Keratinocyte (primary cell): Measurements from ENCODE around the gene KCTD21. TPM values are rescaled to one million over a fixed set of nuclear protein-coding genes. Genes with fewer than 3 reads are reported as not detected.

Experiments used
- DNase-seq: peaks from one replicate; pipeline ENCODE4 v3.0.0-alpha.2; 2011; ENCODE audit warnings: low read depth, missing footprints, low spot score
- FAIRE-seq: peaks from 2 replicates; lab custom pipeline; 2011; peaks lifted over from hg19 to GRCh38; lab: Jason Lieb, UNC
- H2AFZ ChIP-seq: 2 replicates; pipeline ENCODE4 v1.6.0; 2012; ENCODE audit warnings: low read length, control low read depth, inconsistent platforms; ENCODE audit not compliant: control insufficient read depth
- H3K27ac ChIP-seq: 2 replicates; pipeline ENCODE4 v1.5.1; 2011; ENCODE audit warnings: low read length; ENCODE audit not compliant: control insufficient read depth, insufficient read depth
- H3K27me3 ChIP-seq: 3 replicates; pipeline ENCODE4 v1.6.0; 2011; ENCODE audit warnings: low read length; ENCODE audit not compliant: control insufficient read depth, insufficient read depth; ENCODE audit errors: extremely low read depth
- H3K36me3 ChIP-seq, 2 experiments: 2 replicates in 1 of 2; 3 replicates in 1 of 2; pipeline ENCODE4 v1.5.1; 2011; ENCODE audit warnings: low read length in 2 of 2, mild to moderate bottlenecking in 1 of 2; ENCODE audit not compliant: control insufficient read depth in 2 of 2, insufficient read depth in 2 of 2; ENCODE audit errors: extremely low read depth in 1 of 2
- H3K4me1 ChIP-seq: 3 replicates; pipeline ENCODE4 v1.5.1; 2011; ENCODE audit warnings: low read length; ENCODE audit not compliant: control insufficient read depth, insufficient read depth; ENCODE audit errors: extremely low read depth
- H3K4me2 ChIP-seq: 3 replicates; pipeline ENCODE4 v1.6.0; 2011; ENCODE audit warnings: low read depth, low read length; ENCODE audit not compliant: control insufficient read depth, insufficient read depth; ENCODE audit errors: extremely low read depth
- H3K4me3 ChIP-seq, 3 experiments: fragments of 200-600 bp in 1 of 3; sonication (generic) in 1 of 3; 2 replicates in 2 of 3; 3 replicates in 1 of 3; pipeline ENCODE4 v1.5.1; 2011 to 2016; ENCODE audit warnings: low read length in 3 of 3, mild to moderate bottlenecking in 3 of 3, control low read depth in 2 of 3, inconsistent platforms in 1 of 3, low read depth in 1 of 3, mixed read lengths in 1 of 3, mixed run types in 1 of 3, moderate library complexity in 1 of 3; ENCODE audit not compliant: control insufficient read depth in 2 of 3, insufficient read depth in 2 of 3; ENCODE audit errors: extremely low read depth in 1 of 3
- H3K79me2 ChIP-seq: 2 replicates; pipeline ENCODE4 v1.6.0; 2012; ENCODE audit warnings: low read length; ENCODE audit not compliant: control insufficient read depth, insufficient read depth
- H3K9ac ChIP-seq: 3 replicates; pipeline ENCODE4 v1.6.0; 2011; ENCODE audit warnings: low read length; ENCODE audit not compliant: control insufficient read depth, insufficient read depth; ENCODE audit errors: extremely low read depth
- H3K9me1 ChIP-seq: 3 replicates; pipeline ENCODE4 v1.6.0; 2011; ENCODE audit warnings: low read length; ENCODE audit not compliant: control insufficient read depth, insufficient read depth; ENCODE audit errors: extremely low read depth
- H3K9me3 ChIP-seq: 2 replicates; pipeline ENCODE4 v1.5.1; 2012; ENCODE audit warnings: low read depth, low read length; ENCODE audit not compliant: control insufficient read depth
- H4K20me1 ChIP-seq: 3 replicates; pipeline ENCODE4 v1.6.0; 2011; ENCODE audit warnings: low read length; ENCODE audit not compliant: control insufficient read depth, insufficient read depth; ENCODE audit errors: extremely low read depth
- EZH2 ChIP-seq: IDR thresholded peaks from one replicate; pipeline ENCODE4 v1.6.1; 2012; ENCODE audit warnings: inconsistent platforms, mild to moderate bottlenecking, low read length, moderate library complexity
- dilution Hi-C: fragments of 300-500 bp; cut with MboI; formaldehyde crosslinking; loops from one replicate; pipeline ENCODE4 v1.7.0; 2020; ENCODE audit warnings: low sequenced_read_pairs; ENCODE audit not compliant: extremely low pct_ligation_motif_present
- polyA plus RNA-seq, 5 experiments: library from polyadenylated mRNA; depleted of rRNA in 3 of 5; stranded (reverse) in 3 of 5; stranded (forward) in 1 of 5; unstranded in 1 of 5; fragments of >200 nt; gene quantifications; 1 replicate in 1 of 5; 2 replicates in 3 of 5; 3 replicates in 1 of 5; pipeline versions ENCODE4 v1.2.1 to v1.2.3, GENCODE V29; 2011 to 2012; ENCODE audit warnings: missing spikeins in 2 of 5, low read depth in 1 of 5, low replicate concordance in 1 of 5
- TF ChIP-seq, protein P1 (sequence below), 3 experiments: IDR thresholded peaks in 1 of 3; conservative IDR thresholded peaks in 1 of 3; optimal IDR thresholded peaks in 1 of 3; 2 replicates in 2 of 3; 3 replicates in 1 of 3; pipeline versions ENCODE3 to v1.5.1; 2011; ENCODE audit warnings: low read length in 3 of 3, mild to moderate bottlenecking in 3 of 3, moderate library complexity in 2 of 3, control low read depth in 1 of 3, inconsistent platforms in 1 of 3; ENCODE audit not compliant: insufficient read depth in 2 of 3; ENCODE audit errors: extremely low read depth in 1 of 3

KCTD21 gene
- polyA plus RNA-seq, 1 donor (not counting 4 experiments of a cell fraction or from before 2014, with no cell fraction given), result 10.4 TPM

DNA sequence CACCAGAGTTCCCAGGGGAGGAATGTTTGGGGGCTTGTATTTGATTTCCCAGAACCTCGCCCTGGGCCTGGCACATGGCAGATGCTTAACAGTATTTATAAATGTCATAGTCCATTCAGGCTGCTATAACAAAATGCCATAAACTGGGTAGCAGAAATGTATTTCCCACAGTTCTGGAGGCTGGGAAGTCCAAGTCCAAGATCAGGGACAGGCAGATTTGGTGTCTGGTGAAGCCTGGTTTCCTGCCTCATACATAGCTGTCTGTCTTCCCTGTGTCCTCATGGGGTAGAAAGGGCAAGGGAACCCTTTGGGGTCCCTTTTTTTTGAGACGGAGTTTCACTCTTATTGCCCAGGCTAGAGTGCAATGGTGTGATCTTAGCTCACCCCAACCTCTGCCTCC lies 24.0 kb downstream of the KCTD21 start:
- H3K4me2 ChIP-seq, result no peak overlapping the region
- TF ChIP-seq, protein P1, sequence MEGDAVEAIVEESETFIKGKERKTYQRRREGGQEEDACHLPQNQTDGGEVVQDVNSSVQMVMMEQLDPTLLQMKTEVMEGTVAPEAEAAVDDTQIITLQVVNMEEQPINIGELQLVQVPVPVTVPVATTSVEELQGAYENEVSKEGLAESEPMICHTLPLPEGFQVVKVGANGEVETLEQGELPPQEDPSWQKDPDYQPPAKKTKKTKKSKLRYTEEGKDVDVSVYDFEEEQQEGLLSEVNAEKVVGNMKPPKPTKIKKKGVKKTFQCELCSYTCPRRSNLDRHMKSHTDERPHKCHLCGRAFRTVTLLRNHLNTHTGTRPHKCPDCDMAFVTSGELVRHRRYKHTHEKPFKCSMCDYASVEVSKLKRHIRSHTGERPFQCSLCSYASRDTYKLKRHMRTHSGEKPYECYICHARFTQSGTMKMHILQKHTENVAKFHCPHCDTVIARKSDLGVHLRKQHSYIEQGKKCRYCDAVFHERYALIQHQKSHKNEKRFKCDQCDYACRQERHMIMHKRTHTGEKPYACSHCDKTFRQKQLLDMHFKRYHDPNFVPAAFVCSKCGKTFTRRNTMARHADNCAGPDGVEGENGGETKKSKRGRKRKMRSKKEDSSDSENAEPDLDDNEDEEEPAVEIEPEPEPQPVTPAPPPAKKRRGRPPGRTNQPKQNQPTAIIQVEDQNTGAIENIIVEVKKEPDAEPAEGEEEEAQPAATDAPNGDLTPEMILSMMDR (optimal IDR thresholded peaks at IDR 0.05 in 1 of 3, IDR thresholded peaks at IDR 0.05 in 1 of 3, conservative IDR thresholded peaks at IDR 0.05 in 1 of 3; ENCODE audit: extremely low read depth in 1 of 3, insufficient read depth in 2 of 3, low read length in 3 of 3), result no peak
- no peak for TF ChIP-seq EZH2
- dilution Hi-C loops, result no loop called here
- no peaks in the 10 kb centered on the region for H3K4me1 ChIP-seq
- H3K27ac ChIP-seq, result no peak overlapping the region
- no peaks in the 10 kb centered on the region for H3K79me2 ChIP-seq
- H3K9me1 ChIP-seq, result no peaks in the 10 kb centered on the region
- no peak for DNase-seq
- H3K9ac ChIP-seq, result no peak overlapping the region
- no peak overlapping the region for H2AFZ ChIP-seq
- H3K9me3 ChIP-seq, result no peaks in the 10 kb centered on the region
- FAIRE-seq, result no peak
- H3K27me3 ChIP-seq, result no peaks in the 10 kb centered on the region
- H3K36me3 ChIP-seq, result no peaks in the 10 kb centered on the region
- H3K4me3 ChIP-seq, result no peak overlapping the region
- no peaks in the 10 kb centered on the region for H4K20me1 ChIP-seq

- Histone ChIP-seq H3K27me3 (no peaks in the 10 kb centered on the region), H2AFZ (no peak overlapping the region), H3K4me2 (no peak overlapping the region), H3K27ac (no peak overlapping the region), H3K36me3 (no peaks in the 10 kb centered on the region), H4K20me1 (no peaks in the 10 kb centered on the region), H3K9me1 (no peaks in the 10 kb centered on the region), H3K9ac (no peak overlapping the region), H3K79me2 (no peaks in the 10 kb centered on the region), H3K9me3 (no peaks in the 10 kb centered on the region), H3K4me1 (no peaks in the 10 kb centered on the region), H3K4me3 (no peak overlapping the region)
- FAIRE-seq, result no peak
- dilution Hi-C loops, result no loop called here
- DNase-seq, result no peak
- no peak for TF ChIP-seq EZH2
- TF ChIP-seq, protein P1 (optimal IDR thresholded peaks at IDR 0.05 in 1 of 3, IDR thresholded peaks at IDR 0.05 in 1 of 3, conservative IDR thresholded peaks at IDR 0.05 in 1 of 3; ENCODE audit: extremely low read depth in 1 of 3, insufficient read depth in 2 of 3, low read length in 3 of 3), result no peak
Measured at GRCh38 chr11:78163828-78164227, 24.6 kb downstream of the KCTD21 start.
